Lung (tissue), 12 donors: Measurements from ENCODE around the gene SCRN1. TPM values are rescaled to one million over a fixed set of nuclear protein-coding genes. Genes with fewer than 3 reads are reported as not detected.

ENCODE experiments used
- ATAC-seq: fragments of 200-7000 bp; cut with Tn5 transposase; one replicate; pipeline ENCODE4 v1.9.1; 2020; ENCODE audit warnings: moderate number of reproducible peaks; ENCODE audit not compliant: insufficient read depth, low FRiP score
- DNase-seq, 3 donors: peaks; one replicate each; pipeline ENCODE4 v3.0.0-alpha.2; 2013 to 2017
- H3K27ac ChIP-seq, 2 donors: one replicate each; pipeline ENCODE4 v1.5.1; 2013; ENCODE audit warnings: mild to moderate bottlenecking in 2 of 2, moderate library complexity in 2 of 2, control low read depth in 1 of 2, inconsistent platforms in 1 of 2, low read depth in 1 of 2, low read length in 1 of 2
- H3K27me3 ChIP-seq, 3 donors: one replicate each; pipeline ENCODE4 v1.5.1; 2013; ENCODE audit warnings: low read length in 2 of 3; ENCODE audit not compliant: control insufficient read depth in 3 of 3, insufficient read depth in 3 of 3
- H3K36me3 ChIP-seq, 4 donors: one replicate each; pipeline ENCODE4 v1.5.1; 2013; ENCODE audit warnings: low read length in 4 of 4, mild to moderate bottlenecking in 1 of 4, moderate library complexity in 1 of 4; ENCODE audit not compliant: control insufficient read depth in 4 of 4, insufficient read depth in 4 of 4
- H3K4me1 ChIP-seq, 5 donors: one replicate each; pipeline ENCODE4 v1.5.1; 2013; ENCODE audit warnings: low read length in 5 of 5, mild to moderate bottlenecking in 2 of 5, moderate library complexity in 1 of 5; ENCODE audit not compliant: control insufficient read depth in 5 of 5, insufficient read depth in 5 of 5
- H3K4me3 ChIP-seq: one replicate; pipeline ENCODE4 v1.5.1; 2013; ENCODE audit warnings: mild to moderate bottlenecking, control low read depth, moderate library complexity
- H3K9ac ChIP-seq, 2 donors: one replicate each; pipeline ENCODE4 v1.5.1; 2013; ENCODE audit warnings: low read length in 2 of 2, control low read depth in 1 of 2; ENCODE audit not compliant: insufficient read depth in 1 of 2
- H3K9me3 ChIP-seq, 4 donors: one replicate each; pipeline ENCODE4 v1.5.1; 2013; ENCODE audit warnings: low read length in 3 of 4, mild to moderate bottlenecking in 1 of 4, moderate library complexity in 1 of 4; ENCODE audit not compliant: control insufficient read depth in 4 of 4, insufficient read depth in 3 of 4
- CTCF ChIP-seq: IDR thresholded peaks from 2 replicates; pipeline ENCODE4 v1.5.1; 2012; ENCODE audit warnings: mild to moderate bottlenecking; ENCODE audit errors: control extremely low read depth, extremely low read depth
- WGBS, 2 donors: extraction: QIAGEN DNeasy Blood & Tissue Kit; methylation state at CpG; one replicate each; pipeline ENCODE4 v1.1.7; 2013; 5-methylcytosine and 5-hydroxymethylcytosine counted together
- polyA plus RNA-seq, 2 donors: library from polyadenylated mRNA; stranded (reverse); fragments of 200-250 nt; gene quantifications; one replicate each; pipeline ENCODE4 v1.2.1, GENCODE V29; 2013
- total RNA-seq, 2 donors: library from RNA; depleted of rRNA in 1 of 2; stranded (reverse); fragments of >200 nt in 1 of 2; gene quantifications; one replicate each; pipeline ENCODE4 v1.2.1, GENCODE V29; 2014 to 2021
- donor health status: control.
- donor health status: control.
- donor health status: Bipolar disorder and iron deficiency.
- donor health status: healthy.
- donor health status: DM: yes; HTN: yes; CAD: no.

Gene SCRN1
- total and polyA plus RNA-seq, 4 donors: 5.5 to 32.3 (median 20.2) TPM

GRCh38 chr7:29895559-29895958 lies 94.0 kb downstream of the SCRN1 start:
- H3K4me1 ChIP-seq: peaks cover 0 to 4% (median 3%) of the 10 kb centered on the region in 5 donors
- DNase-seq (no peak), ATAC-seq (no peak)
- no peak overlapping the region for H3K27ac ChIP-seq
- 77 to 78% methylated on average over 6 of the region's 6 CpGs for WGBS, 2 donors
- H3K27me3 ChIP-seq: no peaks in the 10 kb centered on the region
- no peaks in the 10 kb centered on the region for H3K36me3 ChIP-seq
- no peak overlapping the region for H3K4me3 ChIP-seq
- TF ChIP-seq CTCF: no peak
- peaks cover 0 to 6% (median 0%) of the 10 kb centered on the region in 4 donors for H3K9me3 ChIP-seq
- no peak overlapping the region for H3K9ac ChIP-seq

- ATAC-seq (no peak), DNase-seq (peak in 1 of 3 donors; percentile 15)
- Histone ChIP-seq H3K36me3 (no peaks in the 10 kb centered on the region), H3K9me3 (peaks cover 0 to 6% (median 0%) of the 10 kb centered on the region in 4 donors), H3K9ac (peak overlapping the region in 1 of 2 donors; percentile 23), H3K27ac (no peak overlapping the region), H3K4me1 (peaks cover 0 to 4% (median 3%) of the 10 kb centered on the region in 5 donors), H3K4me3 (no peak overlapping the region), H3K27me3 (no peaks in the 10 kb centered on the region)
- WGBS, 2 donors: 69 to 83% methylated on average over 2 of the region's 2 CpGs
- no peak for TF ChIP-seq CTCF
Observed at GRCh38 chr7:29894256-29894655, 95.3 kb downstream of the SCRN1 start.

- H3K9ac ChIP-seq: no peak overlapping the region
- TF ChIP-seq CTCF: no peak
- H3K4me3 ChIP-seq: no peak overlapping the region
- H3K27me3 ChIP-seq: no peaks in the 10 kb centered on the region
- H3K4me1 ChIP-seq: peaks cover 0 to 4% (median 3%) of the 10 kb centered on the region in 5 donors
- no peak for DNase-seq
- no peak overlapping the region for H3K27ac ChIP-seq
- H3K36me3 ChIP-seq: no peaks in the 10 kb centered on the region
- no peak for ATAC-seq
- 80 to 86% methylated on average over 6 of the region's 6 CpGs for WGBS, 2 donors
- peaks cover 0 to 4% (median 0%) of the 10 kb centered on the region in 4 donors for H3K9me3 ChIP-seq
Observed at GRCh38 chr7:29893351-29893965, 96.1 kb downstream of the SCRN1 start.

GRCh38 chr7:29892231-29892630 lies 97.4 kb downstream of the SCRN1 start:
- no peak for TF ChIP-seq CTCF
- H3K27ac ChIP-seq: no peak overlapping the region
- H3K27me3 ChIP-seq: no peaks in the 10 kb centered on the region
- peaks cover 0 to 4% (median 3%) of the 10 kb centered on the region in 5 donors for H3K4me1 ChIP-seq
- no peak for ATAC-seq
- no peak overlapping the region for H3K4me3 ChIP-seq
- H3K9me3 ChIP-seq: no peaks in the 10 kb centered on the region
- no peak overlapping the region for H3K9ac ChIP-seq
- 90 to 94% methylated on average over 5 of the region's 5 CpGs for WGBS, 2 donors
- DNase-seq: no peak
- H3K36me3 ChIP-seq: no peaks in the 10 kb centered on the region
